HG03108 (cell line): ENCODE results near the gene KIF16B.

ENCODE experiments used
- ATAC-seq: cut with Tn5 transposase; IDR thresholded peaks from one replicate; pipeline ENCODE4 v1.9.1; 2021; ENCODE audit warnings: moderate library complexity; ENCODE audit not compliant: unreplicated experiment

KIF16B gene

GRCh38 chr20:16313917-16314316, 259.3 kb downstream of the KIF16B start:
- peak; percentile 7 for ATAC-seq

DNA sequence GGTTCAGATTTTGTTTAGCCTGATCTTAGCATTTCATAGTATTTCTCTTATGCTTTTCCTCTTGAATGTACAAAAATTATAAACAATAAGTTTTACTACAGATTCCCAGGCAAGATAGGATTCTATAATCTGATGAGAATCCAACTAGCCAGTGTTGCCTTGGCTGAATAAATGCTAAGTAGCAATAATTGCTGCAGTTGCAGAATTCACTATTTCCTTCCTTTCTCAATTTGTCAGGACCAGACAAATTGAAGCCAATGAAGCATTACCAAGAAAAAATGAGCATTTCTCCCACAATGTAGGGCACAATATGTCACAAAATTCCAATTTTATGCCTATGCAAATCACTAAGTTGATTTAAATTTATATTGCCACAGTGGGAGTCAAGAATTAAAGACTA, 260.2 kb downstream of the KIF16B start:
- ATAC-seq = no peak

GRCh38 chr20:16311756-16312155, 261.5 kb downstream of the KIF16B start:
- no peak for ATAC-seq

GRCh38 chr20:16308754-16309153, 264.5 kb downstream of the KIF16B start:
- no peak for ATAC-seq

DNA sequence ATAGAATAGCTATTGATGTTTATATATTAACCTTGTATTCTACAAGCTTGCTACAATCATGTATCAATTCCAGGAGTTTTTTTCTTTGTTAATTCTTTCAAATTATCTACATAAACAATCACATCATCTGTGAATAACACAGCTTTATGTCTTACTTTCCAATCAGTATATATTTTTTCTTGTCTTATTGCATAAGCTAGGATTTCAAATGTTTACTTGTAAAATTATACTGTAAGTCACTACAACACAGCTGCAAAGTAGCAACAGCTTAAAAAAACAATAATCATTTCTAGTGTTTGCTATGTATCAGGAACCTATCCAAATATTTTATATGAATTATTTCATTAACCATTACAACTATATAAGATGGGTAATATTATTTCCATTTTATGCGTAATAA, 270.4 kb downstream of the KIF16B start:
- no peak for ATAC-seq

GRCh38 chr20:16301986-16302385, 271.3 kb downstream of the KIF16B start:
- no peak for ATAC-seq

- no peak for ATAC-seq
Observed at GRCh38 chr20:16299897-16300296, 273.4 kb downstream of the KIF16B start.

DNA sequence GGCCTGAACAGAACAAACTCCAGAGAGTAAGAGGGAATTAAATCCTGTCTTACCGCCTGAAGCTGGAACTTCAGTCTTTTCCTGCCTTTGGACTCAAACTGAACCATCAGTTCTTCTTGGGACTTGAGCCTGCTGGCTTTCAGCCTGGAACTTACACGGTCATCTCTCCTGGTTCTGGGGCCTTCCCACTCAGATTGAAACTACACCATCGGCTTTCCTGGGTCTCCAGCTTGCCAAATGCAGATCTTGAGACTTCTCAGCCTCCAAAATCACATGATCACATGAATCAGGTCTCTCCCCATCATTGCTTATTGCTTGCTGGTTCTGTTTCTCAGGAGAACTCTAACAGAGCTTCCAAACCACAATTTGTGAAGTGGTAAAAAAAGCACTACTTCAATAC, 276.3 kb downstream of the KIF16B start:
- ATAC-seq = no peak

- no peak for ATAC-seq
Observed at GRCh38 chr20:16295534-16295933, 277.7 kb downstream of the KIF16B start.

DNA sequence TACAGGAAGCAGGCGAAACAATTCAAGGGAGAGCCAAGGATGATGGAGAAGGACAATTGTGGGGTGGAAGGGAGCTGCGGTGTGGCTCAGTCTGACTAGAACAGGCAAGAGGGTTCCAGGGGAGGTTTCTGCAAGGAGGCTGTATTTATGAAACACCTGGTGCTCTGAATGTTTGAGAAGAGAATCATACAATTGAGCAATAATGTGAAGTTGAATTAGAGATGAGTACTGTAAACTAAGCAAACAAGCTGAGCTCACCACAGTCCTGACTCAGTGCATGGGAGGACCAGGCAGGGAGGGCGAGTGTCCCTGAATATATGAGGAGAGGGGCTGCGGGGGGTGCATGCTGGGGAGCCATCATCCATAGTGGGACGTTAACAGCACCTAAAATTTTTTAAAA, 279.7 kb downstream of the KIF16B start:
- no peak for ATAC-seq

DNA sequence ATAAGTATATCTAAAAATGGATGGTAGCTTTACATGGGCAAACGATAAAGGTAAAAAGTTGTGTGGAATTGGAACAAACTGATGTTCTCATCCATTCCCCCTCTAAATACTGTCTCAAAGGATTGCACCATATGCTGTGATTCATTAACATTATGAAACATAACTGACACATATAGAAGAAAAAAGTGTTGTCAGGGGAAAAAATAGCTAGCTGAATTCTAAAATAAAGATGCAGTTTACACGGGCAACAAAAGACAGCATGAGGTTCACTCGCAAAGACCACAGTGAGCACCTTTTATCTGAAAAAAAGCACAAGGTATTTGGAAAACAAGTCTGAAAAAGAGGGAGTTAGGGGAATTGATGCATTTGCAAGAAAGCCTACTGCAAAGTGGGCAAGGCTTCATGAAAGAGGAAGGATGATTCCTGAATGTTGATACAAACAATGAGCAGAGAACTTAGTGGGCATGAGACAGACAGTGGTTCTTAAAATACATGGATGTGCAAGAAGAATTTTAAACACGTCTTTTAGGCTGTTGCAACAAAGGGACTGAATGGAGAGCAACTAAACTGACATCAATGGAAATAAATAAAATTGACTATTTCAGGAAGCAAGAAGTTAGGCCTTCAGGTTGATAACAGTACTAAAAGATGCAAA, 280.9 kb downstream of the KIF16B start:
- no peak for ATAC-seq

DNA sequence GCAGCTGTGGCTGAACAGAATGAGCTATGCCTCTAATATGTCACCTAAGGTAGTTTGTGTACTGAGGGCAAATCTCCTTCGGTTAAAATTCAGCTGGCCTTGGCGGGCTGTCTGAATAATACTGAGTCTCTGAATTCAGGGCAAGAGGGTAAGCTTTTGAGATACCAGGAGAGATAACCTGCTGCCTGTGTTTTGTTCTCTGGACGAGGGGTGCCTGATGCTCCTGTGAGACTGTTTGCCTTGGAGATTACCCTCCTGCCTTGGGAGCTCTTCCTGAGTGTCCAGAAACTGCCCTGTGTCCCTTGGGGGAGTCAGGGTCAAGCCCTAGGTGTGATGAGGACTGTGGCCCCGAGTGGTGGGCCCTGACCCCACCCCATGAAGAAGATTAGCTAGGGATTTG, 282.9 kb downstream of the KIF16B start:
- no peak for ATAC-seq

DNA sequence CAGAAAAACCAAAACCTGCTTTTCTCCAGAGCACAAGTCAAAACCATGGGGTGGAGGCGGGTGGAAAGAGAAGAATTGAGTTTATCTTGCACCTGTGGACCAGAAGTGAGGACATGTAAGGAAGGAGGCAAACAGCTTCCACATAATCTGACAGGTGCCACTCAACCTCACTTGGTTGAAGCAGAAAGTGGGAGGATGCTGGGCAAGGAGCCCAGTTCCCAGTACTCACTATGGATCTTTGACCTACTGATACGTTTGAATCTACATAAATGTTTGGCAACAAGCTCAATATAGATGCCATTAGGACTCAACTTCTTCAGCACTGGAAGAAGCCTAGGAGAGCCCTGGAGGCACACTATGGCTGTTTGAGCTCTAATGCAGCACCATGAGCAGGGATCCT, 285.5 kb downstream of the KIF16B start:
- no peak for ATAC-seq

DNA sequence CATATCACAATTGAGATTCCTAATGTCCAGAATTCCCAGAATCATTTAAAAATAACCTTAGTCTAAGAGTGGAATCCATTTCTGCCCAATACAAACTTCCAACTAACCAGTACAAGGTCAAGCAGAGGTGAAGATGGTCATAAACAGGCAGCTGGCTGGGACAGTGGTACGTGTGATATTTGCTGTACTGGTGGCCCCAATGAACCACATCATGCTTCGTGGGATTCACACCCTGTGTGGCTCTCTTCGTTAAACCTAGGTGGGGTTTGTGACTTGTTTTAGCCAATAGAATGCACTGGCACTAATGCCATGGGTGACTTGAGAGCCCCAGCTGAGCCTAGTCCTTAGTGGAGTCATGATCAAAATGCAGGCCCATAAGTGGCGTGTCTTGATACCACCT, 286.6 kb downstream of the KIF16B start:
- ATAC-seq = no peak

- no peak for ATAC-seq
Observed at GRCh38 chr20:16284385-16285100, 288.7 kb downstream of the KIF16B start.

- ATAC-seq = no peak
Observed at GRCh38 chr20:16283978-16284377, 289.3 kb downstream of the KIF16B start.

GRCh38 chr20:16283307-16283706, 289.9 kb downstream of the KIF16B start:
- no peak for ATAC-seq

DNA sequence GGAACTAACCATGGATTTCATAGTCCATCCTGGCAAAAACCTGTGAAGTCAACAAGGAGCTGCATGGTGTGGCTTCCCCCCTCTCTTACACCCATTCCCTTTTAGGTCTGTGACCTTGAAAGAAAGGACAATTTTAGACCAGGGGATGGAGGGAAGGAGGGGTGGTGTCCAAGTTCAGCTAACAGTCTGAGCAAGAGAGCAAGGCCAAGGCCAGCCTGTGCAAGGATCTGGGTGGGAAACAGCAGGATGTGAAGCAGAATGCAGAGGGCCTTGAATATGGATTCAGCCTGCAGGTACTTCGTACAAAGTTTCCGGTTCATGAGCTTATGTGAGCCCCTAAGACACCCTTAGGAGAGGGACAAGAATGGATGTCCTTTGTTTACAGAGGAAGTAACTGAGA, 293.0 kb downstream of the KIF16B start:
- no peak for ATAC-seq

- no peak for ATAC-seq
Observed at GRCh38 chr20:16279320-16279719, 293.9 kb downstream of the KIF16B start.

- no peak for ATAC-seq
Observed at GRCh38 chr20:16273812-16274555, 299.3 kb downstream of the KIF16B start.

- ATAC-seq = no peak
Observed at GRCh38 chr20:16272780-16273360, 300.4 kb downstream of the KIF16B start.

DNA sequence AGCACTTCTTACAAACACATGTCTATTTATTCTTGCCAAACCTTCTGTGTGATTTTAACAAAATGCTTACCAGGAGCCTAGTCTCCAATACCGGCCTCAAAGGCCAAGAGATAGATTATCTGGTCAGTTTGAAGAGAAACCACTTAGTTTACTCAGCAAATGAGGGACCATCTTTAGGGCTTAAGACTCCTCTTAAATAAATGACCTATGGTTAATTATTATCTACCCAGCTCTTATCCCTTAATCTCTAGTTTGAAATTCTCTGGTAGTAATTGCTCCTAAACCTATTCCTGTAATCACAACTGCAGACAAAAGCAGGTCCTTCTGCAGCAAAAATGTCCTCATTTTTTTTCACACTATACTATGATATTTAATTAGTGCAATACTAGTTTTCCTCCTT, 301.8 kb downstream of the KIF16B start:
- ATAC-seq = no peak
